Omental fat pad (tissue), 4 donors: Measurements from ENCODE around the gene ARSI. TPM values are rescaled to one million over a fixed set of nuclear protein-coding genes. Genes with fewer than 3 reads are reported as not detected.
A peak's percentile ranks its signal among the peaks of the same experiment; 100 is the strongest.

Experiments
- ATAC-seq: fragments of 150-250 bp; one replicate; pipeline ENCODE4 v1.9.1; 2016; ENCODE audit warnings: mild to moderate bottlenecking, moderate library complexity; ENCODE audit not compliant: low FRiP score
- DNase-seq: peaks from one replicate; pipeline ENCODE4 v3.0.0-alpha.2; 2019; ENCODE audit warnings: low spot score
- CTCF ChIP-seq, 3 donors: fragments of 450-650 bp; IDR thresholded peaks; one replicate each; pipeline ENCODE4 v1.5.1; 2016 to 2017; ENCODE audit warnings: antibody characterized with exemption in 3 of 3, mild to moderate bottlenecking in 3 of 3, moderate library complexity in 2 of 3
- total RNA-seq, 4 donors: library from RNA; depleted of rRNA; stranded (reverse); fragments of >200 nt; gene quantifications; one replicate each; pipeline ENCODE4 v1.1.0, GENCODE V29; 2016

The ARSI gene
- total RNA-seq, 4 donors from 2014 or later, result 0.69 to 43.1 (median 3.6) TPM

DNA sequence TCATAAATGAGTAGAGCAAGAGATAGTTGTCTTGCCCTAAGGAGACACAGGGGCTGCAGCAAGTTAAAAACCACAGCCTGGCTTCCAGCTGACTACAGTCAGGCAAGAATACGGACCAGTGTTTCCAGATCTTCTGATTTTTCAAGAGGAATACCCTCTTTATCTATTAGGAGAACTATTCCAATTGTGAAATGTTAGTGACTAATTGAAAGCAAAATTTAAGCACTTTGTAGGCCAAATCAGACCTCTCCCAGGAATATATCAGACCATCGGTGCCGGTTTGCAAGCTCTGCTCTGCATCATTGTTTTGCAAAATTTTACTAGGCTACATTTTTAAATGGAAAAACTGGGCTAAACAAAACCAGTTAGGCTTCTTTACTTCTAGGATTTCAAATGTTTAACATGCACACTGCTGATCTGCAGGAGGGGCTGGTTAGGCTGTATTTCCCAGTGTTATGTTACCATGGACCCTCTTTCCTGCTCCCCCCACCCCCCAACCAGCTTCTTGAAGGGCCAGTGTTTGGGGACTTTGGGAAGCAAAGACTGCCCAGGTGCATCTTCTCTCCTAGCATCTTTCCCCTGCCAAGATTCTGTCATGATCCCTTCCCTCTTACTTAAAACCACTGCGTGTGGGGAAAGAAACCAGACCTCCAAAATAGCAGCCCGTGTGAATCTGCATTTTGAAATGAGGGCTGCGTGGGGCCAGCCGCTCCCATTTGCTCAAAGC, 1.1 kb upstream of the ARSI start:
- TF ChIP-seq CTCF (IDR thresholded peaks at IDR 0.05), result no peak
- ATAC-seq, result peak; percentile 31
- no peak for DNase-seq

GRCh38 chr5:150303070-150303615, 438 bp upstream of the ARSI start:
- no peak for DNase-seq
- no peak for TF ChIP-seq CTCF (IDR thresholded peaks at IDR 0.05)
- no peak for ATAC-seq

- ATAC-seq, result no peak
- no peak for TF ChIP-seq CTCF (IDR thresholded peaks at IDR 0.05)
- no peak for DNase-seq
These were observed 804 bp downstream of the ARSI start for GRCh38 chr5:150301901-150302300.

DNA sequence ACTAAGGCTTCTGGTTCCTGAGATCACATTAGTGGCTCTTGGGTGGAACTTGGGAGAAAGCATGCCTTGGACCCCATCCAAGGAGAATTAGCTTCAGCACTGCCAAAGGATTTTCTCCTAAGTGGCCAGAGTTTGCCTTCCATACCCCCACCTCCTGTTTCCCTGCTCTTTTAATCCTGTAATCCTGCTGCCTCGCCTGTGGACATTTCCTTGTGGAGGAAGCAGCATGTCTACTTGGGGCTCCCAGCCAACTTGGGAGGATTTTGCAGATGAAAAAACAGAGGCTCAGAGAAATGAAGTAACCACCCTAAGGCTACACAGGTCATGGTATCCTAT, 1.6 kb downstream of the ARSI start:
- DNase-seq, result no peak
- no peak for TF ChIP-seq CTCF (IDR thresholded peaks at IDR 0.05)
- ATAC-seq, result no peak

DNA sequence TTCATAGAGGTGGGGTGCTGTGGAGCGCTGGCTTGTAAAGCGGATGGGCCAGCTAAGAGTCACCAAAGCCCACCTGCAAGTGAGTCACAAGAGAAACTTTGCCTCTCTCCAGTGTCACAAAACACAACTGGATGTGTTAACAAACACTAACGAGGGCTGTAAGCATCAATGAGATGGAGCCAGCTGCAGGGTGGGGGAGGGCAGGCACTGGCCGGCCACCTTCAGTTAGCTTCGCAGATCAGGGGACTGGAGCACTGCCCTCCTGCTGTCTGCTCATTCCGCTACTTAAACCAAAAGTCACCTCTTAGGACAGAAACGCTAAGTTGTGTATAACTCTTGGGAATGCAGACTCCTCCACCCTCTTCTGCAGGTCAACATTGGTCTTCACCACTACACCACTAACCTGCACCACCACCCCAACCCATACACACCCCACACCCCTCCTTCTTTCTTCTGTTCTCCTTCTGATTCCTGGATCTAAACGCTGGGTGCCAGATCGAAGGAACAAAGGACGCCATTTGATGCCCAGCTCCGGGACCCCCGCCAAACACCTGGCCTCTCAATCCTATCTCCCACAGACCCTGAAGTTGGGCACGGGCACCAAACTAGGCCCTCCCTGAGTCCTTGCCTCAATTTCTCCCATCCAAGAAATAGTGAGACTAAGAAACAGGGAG, 2.1 kb downstream of the ARSI start:
- no peak for ATAC-seq
- TF ChIP-seq CTCF (IDR thresholded peaks at IDR 0.05), result no peak

DNA sequence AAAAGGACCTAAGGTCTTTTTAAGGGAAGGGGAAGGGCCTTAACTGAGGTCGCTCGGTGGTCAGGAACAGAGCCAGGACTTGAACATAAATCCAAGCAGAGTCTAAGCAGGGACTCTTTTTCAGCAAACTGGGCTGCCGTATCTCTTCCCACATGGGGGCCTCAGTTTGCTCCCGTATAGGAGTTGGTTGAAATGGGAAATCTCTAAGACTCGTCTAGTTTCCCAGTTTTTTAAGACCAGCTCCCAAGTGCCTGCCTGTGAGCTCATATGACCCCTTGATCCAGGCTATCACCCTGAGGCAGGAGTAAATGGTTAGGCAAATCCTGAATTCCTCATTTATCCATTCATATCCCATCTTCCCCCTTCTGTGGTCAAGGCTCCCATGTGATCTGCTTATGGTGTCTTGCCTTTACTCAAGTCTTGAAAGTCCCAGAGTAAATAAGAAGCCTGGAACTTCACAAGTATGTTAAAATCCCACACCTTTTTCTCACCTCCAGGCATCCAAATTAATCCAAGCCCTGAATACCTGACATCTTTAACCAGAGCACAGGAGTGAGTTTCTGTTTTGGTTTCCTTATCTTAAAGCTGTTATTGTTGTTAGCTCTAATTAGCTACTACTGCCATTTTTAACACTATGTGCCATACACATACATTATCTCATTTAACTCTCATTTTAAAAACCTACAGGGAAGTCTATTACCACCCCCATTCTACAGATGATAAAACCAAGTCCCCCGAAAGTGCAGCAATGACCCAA, 3.0 kb downstream of the ARSI start:
- DNase-seq (no peak), ATAC-seq (no peak)
- TF ChIP-seq CTCF (IDR thresholded peaks at IDR 0.05), result no peak

More for the DNA sequence above, 2.1 kb downstream of the ARSI start:
- no peak for DNase-seq
